ENCODE data around the gene SERPINE3. TPM values are rescaled to one million over a fixed set of nuclear protein-coding genes. Genes with fewer than 3 reads are reported as not detected.

Gene SERPINE3
- polyA plus RNA-seq, 2 donors, result not detected

DNA sequence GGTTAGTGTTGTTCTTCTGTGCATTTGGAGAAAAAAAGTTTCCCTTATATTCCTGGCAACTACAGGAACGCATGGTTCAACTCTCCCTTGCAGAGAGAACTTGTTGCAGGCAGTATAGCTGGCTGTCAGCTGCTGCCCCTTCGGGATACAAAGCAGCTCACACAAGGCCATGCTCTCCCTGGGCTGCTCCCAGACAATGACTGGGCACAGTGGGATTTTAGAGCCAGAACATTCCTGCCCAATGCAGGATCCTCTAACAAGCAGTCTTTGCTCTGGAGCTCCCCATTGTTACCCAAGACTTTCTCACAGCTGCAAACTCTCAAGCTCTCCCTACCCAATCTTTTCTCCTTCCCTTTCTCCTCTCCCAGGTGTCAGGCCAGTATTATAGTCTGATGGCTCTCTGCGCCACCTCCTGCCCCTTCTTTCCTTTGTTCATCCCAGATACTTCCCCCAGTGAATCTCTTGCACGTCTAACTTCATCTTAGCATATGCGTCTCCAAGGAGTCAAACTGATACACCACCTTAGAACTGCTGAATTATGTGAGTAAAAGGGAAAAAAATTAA, 27.5 kb upstream of the SERPINE3 start:
- no peaks in the 10 kb centered on the region for H3K4me1 ChIP-seq (ENCODE audit: control insufficient read depth in 2 of 2, insufficient read depth in 2 of 2, low read length in 1 of 2)
- no peak overlapping the region for H3K27ac ChIP-seq (ENCODE audit: low read depth in 2 of 2, low read length in 1 of 2)
- H3K36me3 ChIP-seq (ENCODE audit: control insufficient read depth in 2 of 2, insufficient read depth in 2 of 2, low read length in 1 of 2), result no peaks in the 10 kb centered on the region
- no peaks in the 10 kb centered on the region for H3K27me3 ChIP-seq (ENCODE audit: control insufficient read depth in 1 of 2, insufficient read depth in 2 of 2, low read length in 2 of 2)
- WGBS, 2 donors, result 85 to 89% methylated on average over 5 of the region's 5 CpGs
- no peaks in the 10 kb centered on the region for H3K9me3 ChIP-seq (ENCODE audit: control insufficient read depth in 2 of 2, insufficient read depth in 1 of 2, low read depth in 1 of 2, low read length in 1 of 2)
- no peak overlapping the region for H3K4me3 ChIP-seq (ENCODE audit: low read depth in 1 of 2, low read length in 2 of 2)

DNA sequence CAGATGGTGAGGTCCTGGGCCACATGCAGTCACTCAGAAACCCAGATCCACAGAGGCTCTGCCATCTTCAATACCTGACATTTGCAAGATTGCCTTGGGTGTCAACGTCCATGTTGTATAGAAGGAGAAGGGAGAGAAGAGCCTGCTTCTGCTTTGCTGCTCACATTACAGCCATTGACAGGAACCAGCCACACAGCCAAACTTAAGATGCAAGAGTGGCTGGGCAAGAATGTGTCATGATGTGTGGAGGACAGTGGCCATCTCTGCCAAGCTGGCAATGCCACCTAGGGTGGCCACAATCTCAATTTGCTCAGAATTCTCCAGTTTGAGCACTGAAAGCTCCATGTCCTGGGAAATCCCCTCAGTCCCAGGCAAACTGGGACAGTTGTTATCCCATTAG, 25.9 kb upstream of the SERPINE3 start:
- H3K27me3 ChIP-seq (ENCODE audit: control insufficient read depth in 1 of 2, insufficient read depth in 2 of 2, low read length in 2 of 2), result no peaks in the 10 kb centered on the region
- H3K4me1 ChIP-seq (ENCODE audit: control insufficient read depth in 2 of 2, insufficient read depth in 2 of 2, low read length in 1 of 2), result no peaks in the 10 kb centered on the region
- no peak overlapping the region for H3K27ac ChIP-seq (ENCODE audit: low read depth in 2 of 2, low read length in 1 of 2)
- H3K36me3 ChIP-seq (ENCODE audit: control insufficient read depth in 2 of 2, insufficient read depth in 2 of 2, low read length in 1 of 2), result no peaks in the 10 kb centered on the region
- H3K9me3 ChIP-seq (ENCODE audit: control insufficient read depth in 2 of 2, insufficient read depth in 1 of 2, low read depth in 1 of 2, low read length in 1 of 2), result no peaks in the 10 kb centered on the region
- H3K4me3 ChIP-seq (ENCODE audit: low read depth in 1 of 2, low read length in 2 of 2), result no peak overlapping the region
- WGBS, 2 donors, result 71 to 80% methylated on average over 1 of the region's 1 CpG

DNA sequence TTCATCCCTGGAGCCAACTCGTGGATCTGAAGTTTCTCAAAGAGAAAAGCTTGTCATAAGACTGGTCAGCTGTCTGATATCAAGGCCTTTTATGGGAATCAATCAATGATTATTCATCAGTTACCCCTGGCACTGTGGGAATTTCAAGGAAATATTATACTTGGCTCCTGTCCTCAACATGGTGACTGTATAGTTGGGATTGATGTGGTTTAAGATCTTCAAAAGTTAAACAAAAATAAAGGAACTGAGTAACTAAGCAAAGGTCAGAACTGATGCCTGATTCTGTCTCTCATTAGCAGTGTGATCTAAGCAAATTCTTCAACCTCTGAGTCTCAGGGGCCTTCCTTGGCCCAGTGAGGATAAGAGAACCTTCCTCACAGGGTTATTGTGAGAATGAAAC, 22.2 kb upstream of the SERPINE3 start:
- 59 to 71% methylated on average over 1 of the region's 1 CpG for WGBS, 2 donors
- no peak overlapping the region for H3K27ac ChIP-seq (ENCODE audit: low read depth in 2 of 2, low read length in 1 of 2)
- no peak overlapping the region for H3K4me3 ChIP-seq (ENCODE audit: low read depth in 1 of 2, low read length in 2 of 2)
- H3K9me3 ChIP-seq (ENCODE audit: control insufficient read depth in 2 of 2, insufficient read depth in 1 of 2, low read depth in 1 of 2, low read length in 1 of 2), result no peaks in the 10 kb centered on the region
- H3K4me1 ChIP-seq (ENCODE audit: control insufficient read depth in 2 of 2, insufficient read depth in 2 of 2, low read length in 1 of 2), result no peaks in the 10 kb centered on the region
- H3K36me3 ChIP-seq (ENCODE audit: control insufficient read depth in 2 of 2, insufficient read depth in 2 of 2, low read length in 1 of 2), result no peaks in the 10 kb centered on the region
- no peaks in the 10 kb centered on the region for H3K27me3 ChIP-seq (ENCODE audit: control insufficient read depth in 1 of 2, insufficient read depth in 2 of 2, low read length in 2 of 2)

DNA sequence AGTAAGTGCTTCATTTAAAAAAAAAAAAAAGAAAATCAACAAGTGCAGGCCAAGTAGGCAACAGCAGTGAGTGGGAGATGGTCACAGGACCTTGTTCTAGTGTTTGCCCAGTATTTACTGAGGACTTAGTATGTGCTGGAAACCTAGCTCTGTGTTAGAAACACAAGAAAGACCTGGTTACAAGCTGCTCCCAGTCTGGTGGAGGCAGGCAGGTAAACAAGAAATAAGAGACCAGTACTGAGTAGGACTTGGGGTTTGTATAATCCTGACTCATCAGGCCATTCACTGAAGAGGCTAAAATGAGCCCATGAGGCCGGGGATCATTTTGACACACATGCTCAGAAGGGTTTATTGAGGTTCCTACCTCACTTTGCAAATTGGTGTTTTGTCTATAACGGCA, 21.5 kb upstream of the SERPINE3 start:
- no peaks in the 10 kb centered on the region for H3K9me3 ChIP-seq (ENCODE audit: control insufficient read depth in 2 of 2, insufficient read depth in 1 of 2, low read depth in 1 of 2, low read length in 1 of 2)
- H3K27me3 ChIP-seq (ENCODE audit: control insufficient read depth in 1 of 2, insufficient read depth in 2 of 2, low read length in 2 of 2), result no peaks in the 10 kb centered on the region
- H3K4me3 ChIP-seq (ENCODE audit: low read depth in 1 of 2, low read length in 2 of 2), result no peak overlapping the region
- H3K36me3 ChIP-seq (ENCODE audit: control insufficient read depth in 2 of 2, insufficient read depth in 2 of 2, low read length in 1 of 2), result no peaks in the 10 kb centered on the region
- no peak overlapping the region for H3K27ac ChIP-seq (ENCODE audit: low read depth in 2 of 2, low read length in 1 of 2)
- 83 to 94% methylated on average over 2 of the region's 2 CpGs for whole genome bisulfite sequencing, 2 donors
- no peaks in the 10 kb centered on the region for H3K4me1 ChIP-seq (ENCODE audit: control insufficient read depth in 2 of 2, insufficient read depth in 2 of 2, low read length in 1 of 2)

DNA sequence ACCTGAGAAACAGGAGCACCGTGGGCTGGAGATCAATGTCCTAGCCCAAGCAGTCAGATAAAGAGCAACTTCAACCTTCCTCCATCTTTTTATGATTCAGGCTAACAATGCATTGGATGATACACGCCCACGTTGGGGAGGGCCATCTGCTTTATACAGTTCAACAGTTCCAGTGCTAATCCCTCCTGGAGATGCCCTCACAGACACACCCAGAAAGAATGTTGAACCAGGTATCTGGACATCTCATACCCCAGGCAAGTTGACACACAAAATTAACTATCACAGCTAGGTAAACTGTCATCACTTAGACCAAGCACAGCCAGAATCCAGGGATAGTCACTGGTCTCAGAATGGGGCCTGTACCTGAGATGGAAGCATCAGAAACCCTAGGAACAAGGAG, 20.6 kb upstream of the SERPINE3 start:
- no peaks in the 10 kb centered on the region for H3K36me3 ChIP-seq (ENCODE audit: control insufficient read depth in 2 of 2, insufficient read depth in 2 of 2, low read length in 1 of 2)
- H3K4me3 ChIP-seq (ENCODE audit: low read depth in 1 of 2, low read length in 2 of 2), result no peak overlapping the region
- H3K27ac ChIP-seq (ENCODE audit: low read depth in 2 of 2, low read length in 1 of 2), result no peak overlapping the region
- whole genome bisulfite sequencing, 2 donors, result 79 to 85% methylated on average over 3 of the region's 3 CpGs
- H3K9me3 ChIP-seq (ENCODE audit: control insufficient read depth in 2 of 2, insufficient read depth in 1 of 2, low read depth in 1 of 2, low read length in 1 of 2), result no peaks in the 10 kb centered on the region
- H3K27me3 ChIP-seq (ENCODE audit: control insufficient read depth in 1 of 2, insufficient read depth in 2 of 2, low read length in 2 of 2), result no peaks in the 10 kb centered on the region
- no peaks in the 10 kb centered on the region for H3K4me1 ChIP-seq (ENCODE audit: control insufficient read depth in 2 of 2, insufficient read depth in 2 of 2, low read length in 1 of 2)

DNA sequence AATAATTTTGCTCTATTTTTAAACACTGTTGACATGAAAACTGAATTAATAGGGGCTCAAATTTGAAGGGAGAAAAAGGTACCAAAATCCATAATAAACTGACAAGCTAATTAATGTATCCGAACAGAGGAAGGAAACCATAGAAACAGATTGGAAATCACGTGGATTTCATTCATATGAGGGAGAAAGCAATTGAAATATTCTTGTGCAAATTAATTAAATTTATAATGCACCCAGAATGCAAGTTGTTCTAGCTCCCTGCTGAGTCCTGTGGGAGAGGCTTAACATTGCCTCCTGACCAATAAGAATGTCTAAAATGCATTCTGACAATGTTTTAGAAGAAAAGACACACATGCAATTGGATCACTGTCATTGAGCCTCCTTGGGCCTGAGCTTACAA, 17.7 kb upstream of the SERPINE3 start:
- no peaks in the 10 kb centered on the region for H3K36me3 ChIP-seq (ENCODE audit: control insufficient read depth in 2 of 2, insufficient read depth in 2 of 2, low read length in 1 of 2)
- H3K27ac ChIP-seq (ENCODE audit: low read depth in 2 of 2, low read length in 1 of 2), result no peak overlapping the region
- H3K4me3 ChIP-seq (ENCODE audit: low read depth in 1 of 2, low read length in 2 of 2), result no peak overlapping the region
- no peaks in the 10 kb centered on the region for H3K27me3 ChIP-seq (ENCODE audit: control insufficient read depth in 1 of 2, insufficient read depth in 2 of 2, low read length in 2 of 2)
- 77 to 81% methylated on average over 2 of the region's 2 CpGs for WGBS, 2 donors
- H3K9me3 ChIP-seq (ENCODE audit: control insufficient read depth in 2 of 2, insufficient read depth in 1 of 2, low read depth in 1 of 2, low read length in 1 of 2), result no peaks in the 10 kb centered on the region
- no peaks in the 10 kb centered on the region for H3K4me1 ChIP-seq (ENCODE audit: control insufficient read depth in 2 of 2, insufficient read depth in 2 of 2, low read length in 1 of 2)

DNA sequence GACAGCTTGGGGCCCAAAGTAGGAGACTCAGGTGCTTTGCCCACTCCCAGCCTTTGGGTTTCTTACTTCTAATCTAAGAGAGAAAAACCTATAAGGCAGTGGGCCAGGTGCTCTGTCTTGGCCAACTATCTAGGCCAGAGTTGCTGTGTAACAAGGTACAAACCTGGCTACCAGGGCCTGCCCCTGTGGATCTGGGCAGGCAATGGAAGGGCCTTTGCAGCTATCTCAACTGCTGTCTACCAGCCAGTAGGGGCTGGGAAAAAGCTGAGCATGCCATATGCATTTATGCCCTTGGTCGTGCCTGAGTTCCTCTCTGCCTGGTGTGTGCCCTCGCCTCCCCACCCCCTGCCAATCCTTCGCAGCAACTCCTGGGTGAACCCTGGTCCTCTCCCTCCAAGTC, 16.7 kb upstream of the SERPINE3 start:
- Histone ChIP-seq H3K27me3 (ENCODE audit: control insufficient read depth in 1 of 2, insufficient read depth in 2 of 2, low read length in 2 of 2) (no peaks in the 10 kb centered on the region), H3K27ac (ENCODE audit: low read depth in 2 of 2, low read length in 1 of 2) (no peak overlapping the region), H3K36me3 (ENCODE audit: control insufficient read depth in 2 of 2, insufficient read depth in 2 of 2, low read length in 1 of 2) (no peaks in the 10 kb centered on the region), H3K9me3 (ENCODE audit: control insufficient read depth in 2 of 2, insufficient read depth in 1 of 2, low read depth in 1 of 2, low read length in 1 of 2) (no peaks in the 10 kb centered on the region), H3K4me3 (ENCODE audit: low read depth in 1 of 2, low read length in 2 of 2) (no peak overlapping the region), H3K4me1 (ENCODE audit: control insufficient read depth in 2 of 2, insufficient read depth in 2 of 2, low read length in 1 of 2) (no peaks in the 10 kb centered on the region)
- 73 to 83% methylated on average over 3 of the region's 3 CpGs for WGBS, 2 donors

DNA sequence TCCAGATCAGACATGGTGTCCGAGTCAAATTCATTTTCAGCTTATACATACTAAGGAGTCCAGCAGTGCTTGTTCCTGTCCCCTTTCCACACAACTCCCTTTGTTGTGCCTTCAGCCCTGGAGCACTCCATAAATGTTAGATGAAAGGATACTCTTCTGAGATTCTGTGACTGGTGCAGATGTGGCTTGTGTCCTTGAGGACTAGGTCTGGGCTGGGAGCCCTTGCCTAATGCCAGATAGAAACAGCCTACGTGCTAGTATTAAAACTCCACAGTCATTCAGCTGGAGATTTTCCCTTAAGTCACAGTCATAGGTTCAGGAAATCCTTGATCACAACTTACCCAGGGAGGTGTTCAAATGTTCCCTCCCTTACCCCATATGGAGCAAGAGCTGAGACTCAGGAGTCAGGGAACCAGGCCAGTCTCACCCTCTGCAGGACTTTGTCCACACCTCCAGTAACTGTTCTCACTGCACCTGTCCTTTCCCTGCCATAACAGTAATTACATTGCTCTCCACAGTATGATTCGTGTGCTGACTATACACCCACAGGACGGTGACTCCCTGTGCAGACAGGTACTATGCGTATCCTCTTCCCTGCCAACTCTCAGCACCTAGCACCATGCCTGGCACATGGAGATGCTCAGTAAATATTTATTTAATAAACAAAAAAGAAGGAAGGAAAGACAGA, 15.5 kb upstream of the SERPINE3 start:
- H3K4me3 ChIP-seq (ENCODE audit: low read depth in 1 of 2, low read length in 2 of 2), result no peak overlapping the region
- H3K4me1 ChIP-seq (ENCODE audit: control insufficient read depth in 2 of 2, insufficient read depth in 2 of 2, low read length in 1 of 2), result peaks cover 2% of the 10 kb centered on the region in 2 donors
- no peaks in the 10 kb centered on the region for H3K27me3 ChIP-seq (ENCODE audit: control insufficient read depth in 1 of 2, insufficient read depth in 2 of 2, low read length in 2 of 2)
- 76 to 80% methylated on average over 5 of the region's 5 CpGs for WGBS, 2 donors
- no peaks in the 10 kb centered on the region for H3K9me3 ChIP-seq (ENCODE audit: control insufficient read depth in 2 of 2, insufficient read depth in 1 of 2, low read depth in 1 of 2, low read length in 1 of 2)
- no peak overlapping the region for H3K27ac ChIP-seq (ENCODE audit: low read depth in 2 of 2, low read length in 1 of 2)
- H3K36me3 ChIP-seq (ENCODE audit: control insufficient read depth in 2 of 2, insufficient read depth in 2 of 2, low read length in 1 of 2), result no peaks in the 10 kb centered on the region

DNA sequence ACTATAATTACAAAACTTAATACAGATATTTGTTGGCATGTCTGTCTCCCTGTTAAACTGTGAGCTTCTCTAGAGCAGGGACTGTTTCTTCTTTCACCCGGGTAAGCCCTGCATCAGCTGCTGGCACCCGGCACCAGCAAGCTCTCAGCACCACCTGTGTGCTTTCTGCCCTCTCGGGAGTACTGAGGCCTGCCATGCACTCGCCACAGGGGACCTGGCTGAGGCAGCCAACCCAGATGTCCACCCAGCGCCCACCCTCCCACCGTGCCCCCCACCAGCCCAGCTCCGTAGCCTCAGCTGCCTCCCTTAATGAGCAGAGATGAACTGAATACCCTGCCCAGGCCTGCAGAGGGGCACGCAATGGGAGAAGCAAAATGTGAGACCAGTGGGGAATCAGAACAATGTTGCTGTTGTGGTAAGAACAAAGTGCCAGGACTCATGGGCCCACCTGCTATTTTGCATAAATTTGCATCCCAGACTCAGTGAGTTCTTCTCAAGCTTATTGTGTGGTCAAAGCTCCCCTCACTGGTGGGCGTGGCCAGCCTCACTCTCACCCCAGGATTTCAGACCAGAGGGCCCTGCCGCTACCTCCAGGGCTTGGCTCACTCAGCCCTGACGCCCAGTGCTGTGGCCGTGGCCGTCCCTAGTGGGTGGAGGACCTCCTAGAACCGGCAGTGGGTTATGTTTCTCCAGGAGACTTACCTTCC, 14.6 kb upstream of the SERPINE3 start:
- Histone ChIP-seq H3K4me3 (ENCODE audit: low read depth in 1 of 2, low read length in 2 of 2) (no peak overlapping the region), H3K27me3 (ENCODE audit: control insufficient read depth in 1 of 2, insufficient read depth in 2 of 2, low read length in 2 of 2) (no peaks in the 10 kb centered on the region), H3K36me3 (ENCODE audit: control insufficient read depth in 2 of 2, insufficient read depth in 2 of 2, low read length in 1 of 2) (no peaks in the 10 kb centered on the region), H3K9me3 (ENCODE audit: control insufficient read depth in 2 of 2, insufficient read depth in 1 of 2, low read depth in 1 of 2, low read length in 1 of 2) (no peaks in the 10 kb centered on the region), H3K27ac (ENCODE audit: low read depth in 2 of 2, low read length in 1 of 2) (no peak overlapping the region), H3K4me1 (ENCODE audit: control insufficient read depth in 2 of 2, insufficient read depth in 2 of 2, low read length in 1 of 2) (peaks cover 2% of the 10 kb centered on the region in 2 donors)
- 77 to 80% methylated on average over 14 of the region's 14 CpGs for WGBS, 2 donors

DNA sequence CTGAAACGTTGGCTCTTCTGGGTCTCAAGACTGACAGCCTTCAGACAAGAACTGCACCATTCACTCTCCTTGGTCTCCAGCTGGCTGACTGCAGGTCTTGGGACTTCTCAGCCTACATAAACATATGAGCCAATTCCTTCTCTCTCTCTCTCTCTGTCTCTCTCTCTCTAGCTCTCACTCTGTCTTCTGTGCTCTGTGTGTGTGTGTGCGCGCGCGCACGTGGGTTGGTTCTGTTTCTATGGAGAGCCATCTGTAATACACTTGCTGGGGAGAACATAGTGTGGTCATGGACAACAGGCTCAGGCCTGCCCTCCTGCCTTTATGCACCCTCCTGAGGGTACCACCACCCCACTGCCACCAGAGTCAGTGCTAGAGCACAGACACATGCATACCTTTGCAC, 13.7 kb upstream of the SERPINE3 start:
- WGBS, 2 donors, result 90 to 91% methylated on average over 6 of the region's 6 CpGs

More for the DNA sequence above, 13.7 kb upstream of the SERPINE3 start:
- H3K27ac ChIP-seq (ENCODE audit: low read depth in 2 of 2, low read length in 1 of 2), result no peak overlapping the region
- peaks cover 2% of the 10 kb centered on the region in 2 donors for H3K4me1 ChIP-seq (ENCODE audit: control insufficient read depth in 2 of 2, insufficient read depth in 2 of 2, low read length in 1 of 2)
- no peaks in the 10 kb centered on the region for H3K9me3 ChIP-seq (ENCODE audit: control insufficient read depth in 2 of 2, insufficient read depth in 1 of 2, low read depth in 1 of 2, low read length in 1 of 2)
- H3K36me3 ChIP-seq (ENCODE audit: control insufficient read depth in 2 of 2, insufficient read depth in 2 of 2, low read length in 1 of 2), result no peaks in the 10 kb centered on the region
- H3K27me3 ChIP-seq (ENCODE audit: control insufficient read depth in 1 of 2, insufficient read depth in 2 of 2, low read length in 2 of 2), result no peaks in the 10 kb centered on the region
- H3K4me3 ChIP-seq (ENCODE audit: low read depth in 1 of 2, low read length in 2 of 2), result no peak overlapping the region

Measured in esophagus (tissue), 2 donors.